GM19397 (cell line): ENCODE results near the gene FXYD7.
"Not testable (repeated sequence)": the region's sequence is repeated elsewhere in the genome, so short reads cannot be mapped to it uniquely, and the experiment has no call there.

Experiments
- ATAC-seq: cut with Tn5 transposase; IDR thresholded peaks from one replicate; pipeline ENCODE4 v1.9.1; 2021; ENCODE audit warnings: mild to moderate bottlenecking, moderate library complexity; ENCODE audit not compliant: unreplicated experiment

Gene FXYD7

DNA sequence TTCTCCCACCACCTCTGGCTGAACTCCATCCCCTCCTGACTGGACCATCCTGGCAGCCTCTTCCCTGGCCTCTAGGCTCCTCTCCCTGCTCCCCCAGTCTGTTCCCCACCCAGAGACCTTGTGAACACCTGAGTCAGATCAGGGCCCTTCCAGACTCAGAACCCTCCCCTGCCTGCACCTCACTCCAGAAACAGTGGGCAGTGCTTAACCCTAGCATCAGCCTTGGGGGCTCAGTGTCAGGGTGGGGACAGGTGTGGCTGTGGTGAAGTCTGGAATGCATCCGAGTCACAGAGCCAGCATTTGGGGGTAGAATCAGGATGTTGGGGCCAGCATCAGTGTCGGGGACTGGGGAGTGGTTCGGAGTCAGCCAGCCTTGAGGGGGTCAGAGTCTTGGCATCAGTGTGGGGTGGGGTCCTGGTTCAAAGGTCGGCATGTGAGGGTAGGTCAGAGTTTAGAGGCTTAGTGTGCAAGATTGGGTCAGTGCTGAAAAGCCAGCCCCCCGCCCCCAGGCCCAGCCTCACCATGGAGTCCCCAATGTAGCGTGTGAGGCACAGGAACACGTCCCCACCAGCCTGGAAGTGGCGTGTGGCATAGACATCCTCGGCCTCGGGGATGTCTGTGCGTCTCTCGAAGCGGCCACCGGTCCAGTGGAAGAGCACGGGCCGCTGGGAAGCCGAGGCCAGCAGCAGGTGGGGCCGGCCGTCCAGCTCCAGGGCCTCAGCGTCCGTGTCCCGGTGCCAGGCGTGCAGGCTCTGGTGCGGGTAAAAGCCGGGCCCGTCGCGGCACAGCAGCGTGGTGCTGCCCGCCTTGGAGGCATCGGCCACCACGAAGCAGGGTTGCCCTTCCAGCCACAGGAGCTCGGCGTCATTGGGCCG lies 17.1 kb upstream of the FXYD7 start:
- ATAC-seq = no peak

GRCh38 chr19:35126624-35126959 lies 16.5 kb upstream of the FXYD7 start:
- no peak for ATAC-seq

- no peak for ATAC-seq
These were observed 15.2 kb upstream of the FXYD7 start for GRCh38 chr19:35127871-35128270.

GRCh38 chr19:35128398-35129057 lies 14.5 kb upstream of the FXYD7 start:
- no peak for ATAC-seq

DNA sequence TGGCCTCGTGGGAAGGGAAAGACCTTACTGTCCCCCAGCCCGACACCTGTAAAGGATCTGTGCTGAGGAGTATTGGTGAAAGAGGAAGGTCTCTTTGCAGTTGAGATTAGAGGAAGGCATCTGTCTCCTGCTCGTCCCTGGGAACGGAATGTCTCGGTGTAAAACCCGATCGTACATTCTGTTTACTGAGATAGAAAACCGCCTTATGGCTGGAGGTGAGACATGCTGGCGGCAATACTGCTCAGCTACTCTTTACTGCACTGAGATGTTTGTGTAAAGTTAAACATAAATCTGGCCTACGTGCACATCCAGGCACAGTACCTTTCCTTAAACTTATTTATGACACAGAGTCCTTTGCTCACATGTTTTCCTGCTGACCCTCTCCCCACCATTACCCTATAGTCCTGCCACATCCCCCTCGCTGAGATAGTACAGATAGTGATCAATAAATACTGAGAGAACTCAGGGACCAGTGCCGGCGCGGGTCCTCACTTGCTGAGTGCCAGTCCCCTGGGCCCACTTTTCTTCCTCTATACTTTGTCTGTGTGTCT lies 13.3 kb upstream of the FXYD7 start:
- not testable (repeated sequence) for ATAC-seq

DNA sequence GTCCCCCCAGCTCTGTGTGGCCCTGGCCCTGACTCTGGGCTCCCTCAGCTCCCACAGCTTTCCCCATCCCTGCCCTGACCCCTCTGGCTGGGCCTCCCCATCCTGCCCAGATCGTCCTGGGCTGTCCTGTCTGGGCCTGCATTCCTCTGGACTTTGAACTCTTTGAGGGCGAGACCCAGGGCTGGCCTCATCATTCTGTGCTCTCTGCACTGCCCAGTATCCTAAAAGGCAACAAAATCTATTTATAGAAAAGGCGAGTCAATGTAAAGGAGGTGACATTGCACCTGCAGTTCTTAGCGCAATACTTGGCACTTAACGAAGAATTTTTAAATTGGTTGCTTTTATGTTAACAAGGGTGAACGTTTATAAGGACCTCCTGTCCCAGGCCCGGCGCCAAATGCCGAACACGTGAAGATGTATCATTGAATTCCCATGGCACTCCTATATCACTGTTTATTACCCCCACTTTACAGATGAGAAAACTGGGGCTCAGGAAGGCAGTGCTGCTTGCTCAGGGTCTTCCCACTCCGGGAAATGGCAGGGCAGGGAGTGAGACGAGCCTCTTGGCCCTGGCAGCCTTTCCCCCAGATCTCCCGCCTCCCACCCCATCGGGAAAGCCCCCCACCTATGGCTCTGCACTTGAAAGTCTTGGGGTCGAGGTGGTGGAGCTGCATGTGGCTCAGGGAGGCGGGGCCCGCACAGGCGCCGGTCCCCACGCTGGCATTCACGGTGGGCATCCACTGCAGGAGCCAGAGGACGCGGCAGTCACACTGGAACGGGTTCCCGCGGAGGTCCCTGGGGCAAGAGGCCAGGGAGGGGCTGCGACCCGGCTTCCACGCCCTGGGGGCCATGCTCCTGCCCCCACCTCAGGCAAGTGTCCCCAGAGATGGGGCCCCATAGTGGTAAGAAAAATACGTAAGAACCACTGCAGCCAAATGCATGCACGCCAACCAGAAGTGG lies 12.0 kb upstream of the FXYD7 start:
- no peak for ATAC-seq

- ATAC-seq = no peak
These were observed 10.8 kb upstream of the FXYD7 start for GRCh38 chr19:35132254-35132653.

- ATAC-seq = no peak
These were observed 9.2 kb upstream of the FXYD7 start for GRCh38 chr19:35133826-35134225.

- ATAC-seq = no peak
These were observed 8.3 kb upstream of the FXYD7 start, which contains the start of gene LGI4 for GRCh38 chr19:35134601-35135242. TSS of gene LGI4 (minus strand) at chr19:35135059. CDS start at chr19:35134680, 379 bp downstream.

GRCh38 chr19:35135389-35135909 lies 7.6 kb upstream of the FXYD7 start:
- ATAC-seq = no peak

- ATAC-seq = no peak
These were observed 6.8 kb upstream of the FXYD7 start for GRCh38 chr19:35136231-35136630.

DNA sequence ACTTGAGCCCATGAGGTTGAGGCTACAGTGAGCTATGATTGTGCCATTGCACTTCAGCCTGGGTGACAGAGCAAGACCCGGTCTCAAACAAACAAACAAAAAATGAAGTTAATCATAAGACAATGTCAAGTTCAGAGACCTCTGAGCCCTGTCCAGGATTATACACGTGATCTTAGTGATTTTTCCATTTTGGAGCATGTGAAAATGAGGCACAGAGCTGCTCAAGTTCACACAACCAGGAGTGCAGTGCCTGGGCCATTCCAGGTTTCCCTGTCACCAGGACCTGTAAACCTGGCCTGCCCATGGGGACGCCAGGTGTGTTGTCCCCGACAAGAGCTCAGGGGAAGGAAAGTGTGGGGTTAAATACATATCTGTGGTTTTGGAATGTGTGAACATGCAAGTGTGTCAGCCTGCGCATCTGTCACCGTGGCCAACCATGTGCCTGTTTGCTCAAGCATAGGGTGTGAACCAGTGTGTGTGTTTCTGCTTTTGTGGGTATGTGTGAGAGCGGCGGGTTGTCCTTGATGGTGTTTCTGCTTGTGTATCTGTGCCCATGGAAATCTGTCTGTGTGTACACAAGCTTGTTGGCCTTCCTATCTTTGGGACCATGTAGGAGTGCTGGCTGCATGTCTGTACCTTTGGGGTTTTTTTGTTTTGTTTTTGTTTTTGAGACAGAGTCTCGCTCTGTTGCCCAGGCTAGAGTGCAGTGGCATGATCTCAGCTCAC lies 5.9 kb upstream of the FXYD7 start:
- ATAC-seq = no peak

- ATAC-seq = no peak
These were observed 4.7 kb upstream of the FXYD7 start, which contains the start of gene FXYD1 for GRCh38 chr19:35138305-35138892. TSS of gene FXYD1 (plus strand) at chr19:35138824. CDS start at chr19:35140080, 1,256 bp downstream.

DNA sequence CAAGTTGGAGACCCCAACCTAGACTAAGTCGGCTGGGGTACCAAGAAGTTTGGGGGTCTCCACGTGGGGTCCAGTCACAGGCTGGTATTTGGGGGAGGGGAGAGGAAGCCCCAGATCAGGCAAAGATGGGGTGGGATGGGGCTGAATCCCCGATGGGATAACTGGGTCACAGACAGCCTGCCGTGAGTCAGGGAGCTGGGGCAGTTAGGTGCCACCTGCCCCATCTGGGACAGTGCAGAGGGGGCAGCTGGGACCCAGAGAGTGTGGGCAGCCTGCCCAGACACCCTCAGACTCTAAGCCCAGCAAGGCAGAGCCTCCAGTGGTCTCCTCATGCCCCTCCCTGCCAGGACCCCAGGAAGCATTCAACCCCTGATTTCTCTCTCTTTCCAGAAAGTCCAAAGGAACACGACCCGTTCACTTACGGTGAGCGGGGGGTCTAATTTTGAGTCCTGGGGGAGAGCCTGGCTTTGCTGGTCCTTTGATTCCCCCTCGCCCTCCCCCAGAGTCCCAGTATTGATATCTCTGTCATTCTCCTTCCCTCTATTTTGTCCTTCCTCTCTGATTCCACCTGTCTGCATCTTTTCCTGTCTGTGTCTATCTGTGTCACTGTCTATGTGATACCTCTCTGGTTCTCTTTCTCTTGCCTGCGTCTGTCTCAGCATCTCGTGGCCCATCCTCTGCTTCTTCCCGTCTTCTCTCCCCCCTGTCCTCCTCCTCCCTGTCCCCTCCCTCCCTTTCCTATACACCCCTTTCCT lies 2.7 kb upstream of the FXYD7 start:
- no peak for ATAC-seq

DNA sequence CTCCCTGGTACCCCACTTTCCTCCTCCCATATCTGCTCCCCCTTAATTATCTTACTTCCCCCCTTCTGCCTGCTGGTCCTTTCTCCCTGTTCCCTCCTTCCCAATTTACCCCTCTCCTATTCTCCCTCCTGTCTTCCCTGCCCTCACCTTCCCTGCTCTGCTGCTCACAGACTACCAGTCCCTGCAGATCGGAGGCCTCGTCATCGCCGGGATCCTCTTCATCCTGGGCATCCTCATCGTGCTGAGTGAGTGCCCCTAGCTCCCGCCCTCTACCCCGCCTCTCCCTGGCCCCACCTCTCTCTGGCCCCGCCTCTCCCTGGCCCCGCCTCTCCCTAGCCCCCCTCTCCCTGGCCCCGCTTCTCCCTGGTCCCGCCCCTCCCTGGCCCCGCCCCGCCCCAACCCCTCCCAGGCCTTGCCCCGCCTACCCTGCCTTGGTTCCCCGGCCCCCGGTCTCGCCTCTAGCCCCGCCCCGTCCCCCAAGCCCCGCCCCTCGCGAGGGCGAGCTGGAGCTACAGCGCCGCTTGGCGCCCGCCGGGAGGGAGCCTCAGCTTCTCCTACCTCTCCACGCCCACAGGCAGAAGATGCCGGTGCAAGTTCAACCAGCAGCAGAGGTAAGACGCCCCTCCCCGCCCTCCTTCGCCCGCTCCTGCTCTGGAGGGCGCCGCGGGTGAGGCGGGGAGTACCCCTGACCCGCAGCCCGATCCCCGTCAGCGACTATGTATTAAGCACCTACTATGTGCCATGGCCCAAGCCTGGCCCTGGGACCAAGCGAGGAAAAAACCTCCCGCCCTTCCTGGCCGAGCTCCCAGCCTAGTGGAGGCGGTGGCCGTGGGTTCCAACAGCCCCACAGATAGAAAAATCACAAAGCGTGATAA lies 1.9 kb upstream of the FXYD7 start:
- peak; percentile 65 for ATAC-seq

- ATAC-seq = no peak
These were observed 1.0 kb upstream of the FXYD7 start for GRCh38 chr19:35141837-35142605.
